Trophoblast cell (in vitro differentiated cells and primary cell): Measurements from ENCODE around the gene ARFGAP2.

Experiments used
- DNase-seq, 2 donors: peaks; one replicate each; pipeline ENCODE4 v3.0.0-alpha.2; 2016
- H2AFZ ChIP-seq: 2 replicates; pipeline ENCODE4 v1.6.1; 2013; ENCODE audit warnings: low read length, moderate library complexity, mild to moderate bottlenecking; ENCODE audit not compliant: insufficient read depth, poor library complexity
- H2AK5ac ChIP-seq: 2 replicates; pipeline ENCODE4 v1.6.1; 2013; ENCODE audit warnings: mild to moderate bottlenecking, low read length
- H2BK120ac ChIP-seq: 2 replicates; pipeline ENCODE4 v1.6.1; 2013; ENCODE audit warnings: low read length, mild to moderate bottlenecking, moderate library complexity; ENCODE audit not compliant: insufficient read depth, poor library complexity
- H2BK12ac ChIP-seq: 2 replicates; pipeline ENCODE4 v1.6.1; 2013; ENCODE audit warnings: mild to moderate bottlenecking, low read length, moderate library complexity
- H2BK5ac ChIP-seq: 2 replicates; pipeline ENCODE4 v1.6.1; 2013; ENCODE audit warnings: low read length, low read depth, moderate library complexity, mild to moderate bottlenecking; ENCODE audit not compliant: poor library complexity
- H3K14ac ChIP-seq: 2 replicates; pipeline ENCODE4 v1.6.1; 2013; ENCODE audit warnings: mild to moderate bottlenecking, low read length
- H3K18ac ChIP-seq: 2 replicates; pipeline ENCODE4 v1.6.1; 2013; ENCODE audit warnings: mild to moderate bottlenecking, low read length
- H3K23ac ChIP-seq: 2 replicates; pipeline ENCODE4 v1.6.1; 2013; ENCODE audit warnings: low read length
- H3K27ac ChIP-seq: 2 replicates; pipeline ENCODE4 v1.5.1; 2013; ENCODE audit warnings: low read depth, mild to moderate bottlenecking, inconsistent platforms, low read length, moderate library complexity
- H3K27me3 ChIP-seq: 2 replicates; pipeline ENCODE4 v1.6.1; 2013; ENCODE audit warnings: inconsistent platforms, mild to moderate bottlenecking, low read length, moderate library complexity; ENCODE audit not compliant: insufficient read depth
- H3K36me3 ChIP-seq, 2 experiments: 1 replicate in 1 of 2; 2 replicates in 1 of 2; pipeline ENCODE4 v1.6.1; 2013; ENCODE audit warnings: low read length in 2 of 2, mild to moderate bottlenecking in 2 of 2, moderate library complexity in 1 of 2; ENCODE audit not compliant: insufficient read depth in 2 of 2, control insufficient read depth in 1 of 2
- H3K4ac ChIP-seq: 2 replicates; pipeline ENCODE4 v1.6.1; 2013; ENCODE audit warnings: low read depth, mild to moderate bottlenecking, low read length, moderate library complexity
- H3K4me1 ChIP-seq, 2 experiments: 1 replicate in 1 of 2; 2 replicates in 1 of 2; pipeline ENCODE4 v1.6.1; 2013; ENCODE audit warnings: low read length in 2 of 2, mild to moderate bottlenecking in 2 of 2, moderate library complexity in 1 of 2; ENCODE audit not compliant: insufficient read depth in 2 of 2, control insufficient read depth in 1 of 2
- H3K4me2 ChIP-seq: 2 replicates; pipeline ENCODE4 v1.6.1; 2013; ENCODE audit warnings: inconsistent platforms, mild to moderate bottlenecking, low read length, moderate library complexity
- H3K4me3 ChIP-seq: 2 replicates; pipeline ENCODE4 v1.5.1; 2013; ENCODE audit warnings: mild to moderate bottlenecking, low read depth, low read length, inconsistent platforms
- H3K79me1 ChIP-seq: one replicate; pipeline ENCODE4 v1.6.1; 2013; ENCODE audit warnings: low read length
- H3K79me2 ChIP-seq: 2 replicates; pipeline ENCODE4 v1.6.1; 2013; ENCODE audit warnings: low read length, mild to moderate bottlenecking; ENCODE audit not compliant: control insufficient read depth, insufficient read depth, poor library complexity
- H3K9ac ChIP-seq: 2 replicates; pipeline ENCODE4 v1.6.1; 2013; ENCODE audit warnings: mild to moderate bottlenecking, low read length
- H3K9me3 ChIP-seq: 2 replicates; pipeline ENCODE4 v1.6.1; 2013; ENCODE audit warnings: low read depth, mild to moderate bottlenecking, control low read depth, inconsistent platforms, low read length; ENCODE audit not compliant: insufficient read depth
- H4K12ac ChIP-seq: 2 replicates; pipeline ENCODE4 v1.6.1; 2013; ENCODE audit warnings: low read depth, mild to moderate bottlenecking, low read length, moderate library complexity
- H4K8ac ChIP-seq: 2 replicates; pipeline ENCODE4 v1.6.1; 2013; ENCODE audit warnings: low read depth, mild to moderate bottlenecking, low read length, moderate library complexity
- H4K91ac ChIP-seq: one replicate; pipeline ENCODE4 v1.6.1; 2013; ENCODE audit warnings: low read depth, mild to moderate bottlenecking, low read length, moderate library complexity
- WGBS: extraction: QIAGEN DNeasy Blood & Tissue Kit; methylation state at CpG from one replicate; pipeline ENCODE4 v1.1.7; 2013; ENCODE audit warnings: missing lambda C conversion rate; ENCODE audit not compliant: insufficient read length, insufficient coverage; ENCODE audit errors: extremely low coverage; 5-methylcytosine and 5-hydroxymethylcytosine counted together

ARFGAP2 gene

DNA sequence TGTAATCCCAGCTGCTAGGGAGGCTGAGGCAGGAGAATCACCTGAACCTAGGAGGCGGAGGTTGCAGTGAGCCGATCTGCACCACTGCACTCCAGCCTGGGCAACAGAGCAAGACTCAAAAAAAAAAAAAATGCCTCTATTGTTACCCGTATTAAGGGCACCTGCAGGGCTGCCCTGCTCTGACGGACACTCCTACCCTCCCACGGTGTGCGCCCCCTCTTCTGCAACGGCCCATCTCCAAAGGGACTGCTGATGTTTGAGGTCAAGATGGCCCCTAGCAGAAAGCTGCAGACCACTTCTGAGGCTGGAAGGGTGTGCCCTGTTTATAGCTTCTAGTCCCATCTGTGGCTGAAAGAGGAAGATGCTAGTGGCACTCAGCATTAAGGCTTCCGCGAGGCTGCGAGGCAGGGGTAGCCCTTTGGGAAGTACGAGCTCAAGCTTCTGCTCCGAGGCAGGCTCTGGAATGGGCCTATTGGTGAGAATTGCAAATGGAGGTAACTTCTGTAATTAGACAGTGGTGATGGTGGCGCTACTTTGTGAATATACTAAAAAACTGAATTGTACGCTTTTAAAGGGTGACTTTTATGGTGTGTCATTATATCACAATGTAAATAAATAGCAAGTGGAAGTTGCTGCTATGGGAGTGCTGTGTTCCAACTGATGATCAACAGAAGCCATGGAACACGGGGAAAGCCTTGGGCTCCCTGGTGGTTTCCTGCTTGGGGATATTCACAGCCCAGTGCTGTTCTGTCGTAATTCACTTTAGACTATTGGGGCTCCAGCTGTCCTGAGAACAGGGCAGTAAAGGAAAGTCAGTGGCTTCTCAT, 24.3 kb downstream of the ARFGAP2 start:
- no peak overlapping the region for H2BK5ac ChIP-seq
- no peak overlapping the region for H3K18ac ChIP-seq
- no peak overlapping the region for H4K91ac ChIP-seq
- H3K79me1 ChIP-seq: no peaks in the 10 kb centered on the region
- H3K4me1 ChIP-seq: peaks cover 13 to 14% of the 10 kb centered on the region in 2 experiments
- no peaks in the 10 kb centered on the region for H3K79me2 ChIP-seq
- H3K14ac ChIP-seq: no peak overlapping the region
- H3K23ac ChIP-seq: no peak overlapping the region
- no peak for DNase-seq
- H3K9ac ChIP-seq: no peak overlapping the region
- no peak overlapping the region for H3K4me2 ChIP-seq
- no peak overlapping the region for H2BK120ac ChIP-seq
- no peak overlapping the region for H4K8ac ChIP-seq
- H3K27ac ChIP-seq: no peak overlapping the region
- peaks cover 0 to 5% of the 10 kb centered on the region in 2 experiments for H3K36me3 ChIP-seq
- no peaks in the 10 kb centered on the region for H3K27me3 ChIP-seq
- peak overlapping the region; percentile 43 for H4K12ac ChIP-seq
- H3K9me3 ChIP-seq: no peaks in the 10 kb centered on the region
- WGBS: no CpG with 5 or more reads among the region's 16 CpGs
- no peak overlapping the region for H2AFZ ChIP-seq
- H2BK12ac ChIP-seq: no peak overlapping the region
- H2AK5ac ChIP-seq: no peak overlapping the region
- H3K4me3 ChIP-seq: no peak overlapping the region
- H3K4ac ChIP-seq: no peak overlapping the region

DNA sequence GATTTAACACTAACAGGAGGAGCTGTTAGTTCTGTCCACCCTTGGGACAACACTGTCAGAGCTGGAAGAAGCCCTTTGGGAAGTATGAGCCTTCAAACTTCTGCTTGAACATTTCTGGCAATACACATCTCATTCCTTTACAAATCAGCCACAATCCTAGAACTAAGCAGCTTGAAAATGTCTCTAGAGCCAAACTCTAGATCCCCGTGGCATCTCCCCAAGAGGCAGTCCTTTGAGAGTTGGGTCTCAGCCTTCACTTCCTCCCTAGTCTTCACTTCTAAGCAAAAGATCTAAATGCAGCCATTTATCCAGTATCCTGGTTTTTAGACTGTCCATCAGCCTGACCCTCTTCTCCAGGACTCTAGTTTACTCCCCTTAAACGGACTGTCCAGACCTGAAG, 26.9 kb downstream of the ARFGAP2 start:
- H2BK5ac ChIP-seq: no peak overlapping the region
- no peak overlapping the region for H3K4me3 ChIP-seq
- no peak overlapping the region for H3K4me2 ChIP-seq
- no peak for DNase-seq
- H4K8ac ChIP-seq: no peak overlapping the region
- no CpG with 5 or more reads among the region's 2 CpGs for WGBS
- no peak overlapping the region for H3K27ac ChIP-seq
- no peak overlapping the region for H3K9ac ChIP-seq
- no peaks in the 10 kb centered on the region for H3K79me2 ChIP-seq
- no peak overlapping the region for H2BK12ac ChIP-seq
- no peaks in the 10 kb centered on the region for H3K36me3 ChIP-seq
- no peak overlapping the region for H3K18ac ChIP-seq
- H4K12ac ChIP-seq: no peak overlapping the region
- H3K14ac ChIP-seq: no peak overlapping the region
- H2AFZ ChIP-seq: no peak overlapping the region
- H2AK5ac ChIP-seq: no peak overlapping the region
- no peaks in the 10 kb centered on the region for H3K79me1 ChIP-seq
- no peaks in the 10 kb centered on the region for H3K9me3 ChIP-seq
- no peak overlapping the region for H2BK120ac ChIP-seq
- H4K91ac ChIP-seq: no peak overlapping the region
- no peak overlapping the region for H3K4ac ChIP-seq
- no peak overlapping the region for H3K23ac ChIP-seq
- peaks cover 15 to 16% of the 10 kb centered on the region in 2 experiments for H3K4me1 ChIP-seq
- no peaks in the 10 kb centered on the region for H3K27me3 ChIP-seq

DNA sequence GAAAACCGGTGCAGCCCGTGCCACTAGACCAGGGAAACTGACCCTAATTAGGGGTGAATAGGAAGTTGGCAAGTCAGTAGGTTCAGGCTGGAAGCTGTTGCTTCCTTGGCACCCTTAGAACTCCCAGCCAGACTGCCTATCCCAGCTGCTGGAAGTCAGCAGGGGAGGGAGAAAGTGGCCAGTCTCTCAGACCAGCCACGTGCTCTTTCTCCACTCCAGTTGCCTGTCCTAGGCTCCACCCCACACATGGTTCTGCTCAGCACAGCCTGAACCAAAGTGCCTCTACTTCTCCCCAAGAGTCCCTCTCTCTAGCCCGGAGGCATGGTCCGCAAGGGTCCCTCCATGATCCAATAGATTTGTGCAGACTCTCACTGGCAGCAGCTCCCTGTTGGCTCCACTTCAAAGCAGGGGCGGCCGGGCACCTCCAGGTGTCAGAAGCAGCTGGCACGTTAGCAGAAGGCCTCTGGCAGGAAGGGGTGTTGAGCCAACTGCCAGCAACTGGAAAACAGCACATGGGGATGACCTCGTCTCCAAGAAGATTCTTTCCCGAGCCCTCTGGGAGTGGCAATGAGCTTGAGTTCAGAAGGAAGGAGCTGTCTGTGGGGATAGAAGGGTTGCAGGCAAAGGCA, 27.7 kb downstream of the ARFGAP2 start:
- no peak overlapping the region for H3K18ac ChIP-seq
- H3K27me3 ChIP-seq: no peaks in the 10 kb centered on the region
- H3K4ac ChIP-seq: peak overlapping the region; percentile 14
- no peaks in the 10 kb centered on the region for H3K36me3 ChIP-seq
- no peak overlapping the region for H3K27ac ChIP-seq
- H3K79me1 ChIP-seq: no peaks in the 10 kb centered on the region
- H2BK12ac ChIP-seq: peak overlapping the region; percentile 68
- no CpG with 5 or more reads among the region's 10 CpGs for WGBS
- H2AFZ ChIP-seq: no peak overlapping the region
- no peak overlapping the region for H3K4me3 ChIP-seq
- no peak overlapping the region for H2BK120ac ChIP-seq
- DNase-seq: no peak
- H4K91ac ChIP-seq: no peak overlapping the region
- H3K4me1 ChIP-seq: peaks cover 15 to 16% of the 10 kb centered on the region in 2 experiments
- no peak overlapping the region for H2BK5ac ChIP-seq
- H3K4me2 ChIP-seq: no peak overlapping the region
- no peak overlapping the region for H3K23ac ChIP-seq
- H3K14ac ChIP-seq: no peak overlapping the region
- peak overlapping the region; percentile 32 for H2AK5ac ChIP-seq
- no peaks in the 10 kb centered on the region for H3K79me2 ChIP-seq
- no peaks in the 10 kb centered on the region for H3K9me3 ChIP-seq
- no peak overlapping the region for H3K9ac ChIP-seq
- H4K12ac ChIP-seq: no peak overlapping the region
- H4K8ac ChIP-seq: no peak overlapping the region

GRCh38 chr11:47148270-47148669, 28.4 kb downstream of the ARFGAP2 start:
- no peaks in the 10 kb centered on the region for H3K79me1 ChIP-seq
- H3K9ac ChIP-seq: no peak overlapping the region
- no peaks in the 10 kb centered on the region for H3K9me3 ChIP-seq
- DNase-seq: no peak
- H3K4me2 ChIP-seq: no peak overlapping the region
- H3K36me3 ChIP-seq: no peaks in the 10 kb centered on the region
- no peak overlapping the region for H3K23ac ChIP-seq
- no peak overlapping the region for H3K27ac ChIP-seq
- no peak overlapping the region for H2BK12ac ChIP-seq
- H3K14ac ChIP-seq: no peak overlapping the region
- peak overlapping the region; percentile 13 for H2AK5ac ChIP-seq
- H3K4ac ChIP-seq: no peak overlapping the region
- H2BK120ac ChIP-seq: no peak overlapping the region
- H3K4me1 ChIP-seq: peaks cover 15 to 18% of the 10 kb centered on the region in 2 experiments
- H3K18ac ChIP-seq: no peak overlapping the region
- H2AFZ ChIP-seq: no peak overlapping the region
- H3K79me2 ChIP-seq: no peaks in the 10 kb centered on the region
- no peak overlapping the region for H4K12ac ChIP-seq
- no peak overlapping the region for H2BK5ac ChIP-seq
- no peak overlapping the region for H4K91ac ChIP-seq
- no CpG with 5 or more reads among the region's 4 CpGs for WGBS
- H4K8ac ChIP-seq: no peak overlapping the region
- H3K27me3 ChIP-seq: no peaks in the 10 kb centered on the region
- no peak overlapping the region for H3K4me3 ChIP-seq
